Peyer's patch (tissue), 4 donors: ENCODE data around the gene ATP1A2.

Experiments used
- CTCF ChIP-seq, 6 experiments: fragments of 450-650 bp in 4 of 6; fragments of 200-600 bp in 2 of 6; sonication (generic) in 1 of 6; IDR thresholded peaks; one replicate each; pipeline ENCODE4 v1.5.1; 2017 to 2019; ENCODE audit warnings: antibody characterized with exemption in 6 of 6, mild to moderate bottlenecking in 3 of 6, moderate library complexity in 1 of 6
- POLR2A ChIP-seq, 2 donors: fragments of 450-650 bp; IDR thresholded peaks; one replicate each; pipeline ENCODE4 v1.5.1; 2017; ENCODE audit warnings: antibody characterized with exemption in 2 of 2, mild to moderate bottlenecking in 2 of 2, moderate library complexity in 2 of 2

GRCh38 chr1:160082926-160083325 lies 32.6 kb upstream of the ATP1A2 start:
- TF ChIP-seq CTCF (IDR thresholded peaks at IDR 0.05) (no peak), POLR2A (IDR thresholded peaks at IDR 0.05) (no peak)
